Mesenchymal stem cell (in vitro differentiated cells and primary cell): Measurements from ENCODE around the gene INO80C.

Experiments used
- DNase-seq: peaks from one replicate; pipeline ENCODE4 v3.0.0-alpha.2; 2013
- H2AFZ ChIP-seq: one replicate; pipeline ENCODE4 v1.6.1; 2013; ENCODE audit warnings: low read depth, mild to moderate bottlenecking, control low read depth, inconsistent platforms, low read length, moderate library complexity
- H2AK5ac ChIP-seq: 2 replicates; pipeline ENCODE4 v1.6.1; 2013; ENCODE audit warnings: low read length, moderate library complexity, mild to moderate bottlenecking, inconsistent platforms; ENCODE audit not compliant: severe bottlenecking
- H2BK120ac ChIP-seq: one replicate; pipeline ENCODE4 v1.6.1; 2013; ENCODE audit warnings: low read depth, mild to moderate bottlenecking, inconsistent platforms, low read length, moderate library complexity
- H2BK12ac ChIP-seq, 2 experiments: one replicate each; pipeline ENCODE4 v1.6.1; 2013; ENCODE audit warnings: inconsistent platforms in 2 of 2, low read length in 2 of 2, mild to moderate bottlenecking in 2 of 2, moderate library complexity in 2 of 2, control low read depth in 1 of 2
- H2BK15ac ChIP-seq: one replicate; pipeline ENCODE4 v1.6.1; 2013; ENCODE audit warnings: mild to moderate bottlenecking, low read depth, inconsistent platforms; ENCODE audit not compliant: poor library complexity, severe bottlenecking
- H2BK5ac ChIP-seq: 2 replicates; pipeline ENCODE4 v1.6.1; 2013; ENCODE audit warnings: low read depth, mild to moderate bottlenecking, low read length, control low read depth, inconsistent platforms; ENCODE audit not compliant: poor library complexity, severe bottlenecking
- H3K14ac ChIP-seq, 2 experiments: one replicate each; pipeline ENCODE4 v1.6.1; 2013; ENCODE audit warnings: inconsistent platforms in 2 of 2, low read length in 2 of 2, control low read depth in 1 of 2, mild to moderate bottlenecking in 1 of 2, moderate library complexity in 1 of 2
- H3K18ac ChIP-seq, 2 experiments: one replicate each; pipeline ENCODE4 v1.6.1; 2013; ENCODE audit warnings: inconsistent platforms in 2 of 2, low read length in 2 of 2, control low read depth in 1 of 2, low read depth in 1 of 2, mild to moderate bottlenecking in 1 of 2
- H3K23ac ChIP-seq, 2 experiments: one replicate each; pipeline ENCODE4 v1.6.1; 2013; ENCODE audit warnings: inconsistent platforms in 2 of 2, low read length in 2 of 2, mild to moderate bottlenecking in 2 of 2, moderate library complexity in 2 of 2, control low read depth in 1 of 2
- H3K27ac ChIP-seq: 2 replicates; pipeline ENCODE4 v1.5.1; 2013; ENCODE audit warnings: mild to moderate bottlenecking, moderate library complexity, low read length, control low read depth, inconsistent platforms; ENCODE audit not compliant: poor library complexity, severe bottlenecking
- H3K27me3 ChIP-seq, 2 experiments: 2 replicates each; pipeline versions ENCODE4 v1.6.1 to v1.7.0; 2013; ENCODE audit warnings: low read length in 2 of 2, mild to moderate bottlenecking in 2 of 2, moderate library complexity in 2 of 2, control low read depth in 1 of 2, inconsistent platforms in 1 of 2; ENCODE audit not compliant: control insufficient read depth in 1 of 2, insufficient read depth in 1 of 2
- H3K36me3 ChIP-seq, 2 experiments: 2 replicates each; pipeline versions ENCODE4 v1.6.1 to v1.7.0; 2013; ENCODE audit warnings: low read length in 2 of 2, control low read depth in 1 of 2, inconsistent platforms in 1 of 2, low read depth in 1 of 2, mild to moderate bottlenecking in 1 of 2; ENCODE audit not compliant: insufficient read depth in 2 of 2, control insufficient read depth in 1 of 2
- H3K4ac ChIP-seq, 2 experiments: one replicate each; pipeline ENCODE4 v1.6.1; 2013; ENCODE audit warnings: inconsistent platforms in 2 of 2, low read length in 2 of 2, mild to moderate bottlenecking in 2 of 2, moderate library complexity in 2 of 2, control low read depth in 1 of 2, low read depth in 1 of 2
- H3K4me1 ChIP-seq: 2 replicates; pipeline ENCODE4 v1.6.1; 2013; ENCODE audit warnings: low read depth, low read length, control low read depth; ENCODE audit not compliant: control insufficient read depth, insufficient read depth
- H3K4me2 ChIP-seq: 2 replicates; pipeline ENCODE4 v1.6.1; 2013; ENCODE audit warnings: low read length, mild to moderate bottlenecking, inconsistent platforms; ENCODE audit not compliant: poor library complexity, severe bottlenecking
- H3K4me3 ChIP-seq, 2 experiments: 2 replicates each; pipeline versions ENCODE4 v1.5.1 to v1.7.0; 2013; ENCODE audit warnings: low read length in 2 of 2, mild to moderate bottlenecking in 2 of 2, control low read depth in 1 of 2, low read depth in 1 of 2; ENCODE audit not compliant: insufficient read depth in 1 of 2
- H3K79me1 ChIP-seq: replicated peaks from 2 replicates; pipeline ENCODE4 v1.6.1; 2013; ENCODE audit warnings: mild to moderate bottlenecking, control low read depth, low read length, inconsistent platforms; ENCODE audit not compliant: poor library complexity, severe bottlenecking
- H3K9ac ChIP-seq: 2 replicates; pipeline ENCODE4 v1.7.0; 2013; ENCODE audit warnings: mild to moderate bottlenecking, low read length, moderate library complexity
- H3K9me3 ChIP-seq: 2 replicates; pipeline ENCODE4 v1.7.0; 2013; ENCODE audit warnings: mild to moderate bottlenecking, low read length; ENCODE audit not compliant: control insufficient read depth
- H4K8ac ChIP-seq: one replicate; pipeline ENCODE4 v1.6.1; 2013; ENCODE audit warnings: inconsistent platforms, mild to moderate bottlenecking, low read length, moderate library complexity
- H4K91ac ChIP-seq: one replicate; pipeline ENCODE4 v1.6.1; 2013; ENCODE audit warnings: mild to moderate bottlenecking, low read length, inconsistent platforms
- WGBS: methylation state at CpG from one replicate; pipeline ENCODE4 v1.1.7; 2013; ENCODE audit warnings: mixed read lengths; 5-methylcytosine and 5-hydroxymethylcytosine counted together

Gene INO80C

DNA sequence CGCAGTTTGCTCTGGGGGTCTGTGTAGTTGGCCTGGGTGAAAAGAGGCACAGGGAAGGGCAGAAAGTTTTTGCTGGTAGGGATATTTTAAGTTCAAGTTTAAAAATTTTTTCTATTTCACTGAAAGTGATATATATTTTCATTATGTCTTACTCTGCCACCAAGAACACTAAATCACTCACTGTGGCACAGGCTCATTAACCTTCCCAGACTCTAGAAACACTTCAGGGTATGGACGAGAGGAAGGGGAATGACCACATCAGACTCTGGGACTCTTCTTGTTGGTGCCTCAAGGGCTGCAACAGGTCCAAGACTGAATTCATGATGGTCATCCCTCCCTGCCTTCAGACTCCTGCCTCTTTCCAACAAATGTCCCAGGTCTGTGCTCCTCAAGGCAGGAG is 29.0 kb downstream of the INO80C start:
- Histone ChIP-seq H2BK5ac (no peak overlapping the region), H3K36me3 (peaks cover 11 to 32% of the 10 kb centered on the region in 2 experiments), H3K4me1 (no peaks in the 10 kb centered on the region), H2BK15ac (no peak overlapping the region), H2AFZ (no peak overlapping the region), H3K9me3 (no peaks in the 10 kb centered on the region), H3K18ac (no peak overlapping the region), H3K9ac (no peak overlapping the region), H3K4me2 (no peak overlapping the region), H4K8ac (no peak overlapping the region), H2AK5ac (no peak overlapping the region), H3K23ac (no peak overlapping the region), H3K27ac (no peak overlapping the region), H4K91ac (no peak overlapping the region), H3K79me1 (peaks cover 18% of the 10 kb centered on the region), H3K14ac (no peak overlapping the region), H2BK120ac (no peak overlapping the region), H3K4me3 (no peak overlapping the region), H3K4ac (no peak overlapping the region), H2BK12ac (peak overlapping the region in 1 of 2 experiments; percentile 46), H3K27me3 (no peaks in the 10 kb centered on the region)
- no peak for DNase-seq
- 88% methylated on average over 1 of the region's 2 CpGs for WGBS

DNA sequence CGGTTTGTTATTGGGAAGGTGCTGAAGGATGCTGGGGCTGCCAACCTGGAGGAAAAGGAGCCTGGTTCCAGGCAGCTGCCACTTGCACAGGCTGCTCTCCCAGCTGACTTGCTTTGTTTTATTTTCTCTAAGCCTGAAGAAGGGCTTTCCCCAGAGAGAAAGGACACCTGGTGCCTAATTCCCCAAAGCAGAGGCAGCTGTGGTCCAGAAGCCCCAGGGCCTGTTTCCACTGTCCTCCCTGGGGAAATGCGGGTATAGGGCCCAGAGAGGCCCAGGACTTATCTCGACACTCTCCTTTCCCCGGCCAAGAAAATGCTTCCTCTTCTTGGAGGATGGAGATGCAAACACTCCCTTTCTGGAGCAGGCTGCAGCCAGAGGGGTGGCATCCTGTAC is 30.1 kb downstream of the INO80C start:
- Histone ChIP-seq H2BK15ac (no peak overlapping the region), H3K23ac (peak overlapping the region in 1 of 2 experiments; percentile 85), H3K36me3 (peaks cover 7 to 27% of the 10 kb centered on the region in 2 experiments), H3K9ac (no peak overlapping the region), H2BK120ac (no peak overlapping the region), H2BK12ac (peak overlapping the region in 1 of 2 experiments; percentile 57), H3K79me1 (peaks cover 12% of the 10 kb centered on the region), H2AFZ (no peak overlapping the region), H3K4ac (no peak overlapping the region), H3K18ac (no peak overlapping the region), H3K9me3 (no peaks in the 10 kb centered on the region), H3K4me3 (no peak overlapping the region), H4K91ac (no peak overlapping the region), H3K27ac (no peak overlapping the region), H3K4me1 (peaks cover 3% of the 10 kb centered on the region), H3K14ac (no peak overlapping the region), H4K8ac (no peak overlapping the region), H2AK5ac (no peak overlapping the region), H3K27me3 (no peaks in the 10 kb centered on the region), H2BK5ac (no peak overlapping the region), H3K4me2 (no peak overlapping the region)
- DNase-seq, result no peak
- 96% methylated on average over 4 of the region's 4 CpGs for WGBS

DNA sequence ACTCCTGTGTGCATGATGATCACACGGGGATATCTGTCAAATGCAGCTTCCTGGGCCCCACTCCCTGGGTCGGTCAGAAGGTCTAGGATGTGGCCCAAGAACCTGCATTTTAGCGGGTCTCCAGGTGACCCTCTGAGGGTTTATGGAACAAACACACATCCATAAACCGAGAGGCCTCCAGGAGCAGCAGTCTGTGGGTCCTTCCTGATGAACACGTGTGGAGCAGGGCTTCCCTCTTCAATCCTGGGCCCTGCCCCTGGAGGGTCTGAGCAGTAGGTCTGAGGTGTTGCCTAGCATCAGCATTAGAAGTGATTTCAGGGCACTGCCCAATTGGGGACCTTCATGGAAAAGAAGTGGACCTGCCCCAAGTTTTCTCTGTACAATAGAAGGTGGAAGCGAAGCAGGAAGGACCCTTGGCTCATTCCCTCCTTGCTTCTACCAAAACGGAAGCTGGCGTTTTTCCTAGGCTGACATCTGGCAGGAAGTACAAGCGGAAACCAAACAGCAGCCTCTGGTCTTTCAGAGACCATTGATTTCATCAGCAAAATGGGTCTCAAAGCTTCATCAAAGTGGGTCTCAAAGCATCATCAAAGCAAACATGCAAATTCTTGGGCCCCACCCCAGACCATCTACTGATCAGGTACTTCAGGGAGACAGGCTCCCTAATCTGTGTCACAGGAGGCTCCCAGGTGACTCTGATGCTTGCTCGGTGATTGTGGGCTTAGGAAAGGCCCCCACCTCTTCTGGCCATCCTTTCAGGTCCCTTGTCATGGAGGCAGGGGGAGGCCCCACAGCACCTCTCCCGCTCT is 30.7 kb downstream of the INO80C start:
- peaks cover 12% of the 10 kb centered on the region for H3K79me1 ChIP-seq
- no peak overlapping the region for H3K4ac ChIP-seq
- no peaks in the 10 kb centered on the region for H3K27me3 ChIP-seq
- H3K14ac ChIP-seq, result no peak overlapping the region
- H2BK12ac ChIP-seq, result peak overlapping the region; percentile 23 to 57
- peaks cover 6 to 27% of the 10 kb centered on the region in 2 experiments for H3K36me3 ChIP-seq
- H3K18ac ChIP-seq, result no peak overlapping the region
- H4K91ac ChIP-seq, result no peak overlapping the region
- no peak overlapping the region for H2AFZ ChIP-seq
- H3K23ac ChIP-seq, result no peak overlapping the region
- no peaks in the 10 kb centered on the region for H3K9me3 ChIP-seq
- H3K27ac ChIP-seq, result no peak overlapping the region
- H2BK15ac ChIP-seq, result no peak overlapping the region
- H2BK5ac ChIP-seq, result no peak overlapping the region
- no peak overlapping the region for H3K4me2 ChIP-seq
- H3K4me3 ChIP-seq, result no peak overlapping the region
- H4K8ac ChIP-seq, result no peak overlapping the region
- DNase-seq, result no peak
- H3K9ac ChIP-seq, result no peak overlapping the region
- no peak overlapping the region for H2AK5ac ChIP-seq
- WGBS, result 96% methylated on average over 11 of the region's 11 CpGs
- peaks cover 3% of the 10 kb centered on the region for H3K4me1 ChIP-seq
- H2BK120ac ChIP-seq, result no peak overlapping the region

DNA sequence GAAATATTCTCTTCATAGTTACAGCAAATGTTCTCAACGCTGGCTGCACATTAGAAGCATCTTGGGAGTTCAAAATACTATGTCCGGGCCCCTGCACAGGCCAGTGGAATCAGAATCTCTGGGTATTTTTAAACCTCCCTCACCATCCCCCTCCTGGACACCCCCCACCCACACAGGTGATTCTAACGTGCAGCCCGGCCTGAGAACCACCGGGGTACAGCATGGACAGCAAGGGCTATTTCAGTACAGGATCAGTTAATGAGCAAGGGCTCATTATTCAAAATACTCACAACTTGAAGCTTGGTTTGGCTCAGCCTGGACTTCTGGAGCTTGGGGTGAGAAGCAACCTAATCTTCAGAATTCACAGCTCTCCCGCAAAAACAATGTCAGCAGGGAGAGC is 31.4 kb downstream of the INO80C start:
- no peaks in the 10 kb centered on the region for H3K9me3 ChIP-seq
- H3K4me1 ChIP-seq, result peaks cover 4% of the 10 kb centered on the region
- H2BK15ac ChIP-seq, result no peak overlapping the region
- no peak overlapping the region for H4K8ac ChIP-seq
- H2AK5ac ChIP-seq, result no peak overlapping the region
- H2BK12ac ChIP-seq, result peak overlapping the region in 1 of 2 experiments; percentile 23
- H3K23ac ChIP-seq, result no peak overlapping the region
- no peak overlapping the region for H2BK120ac ChIP-seq
- H3K79me1 ChIP-seq, result peaks cover 12% of the 10 kb centered on the region
- 94% methylated on average over 6 of the region's 6 CpGs for WGBS
- no peak overlapping the region for H3K18ac ChIP-seq
- H3K9ac ChIP-seq, result no peak overlapping the region
- H3K14ac ChIP-seq, result no peak overlapping the region
- no peaks in the 10 kb centered on the region for H3K27me3 ChIP-seq
- peaks cover 6 to 27% of the 10 kb centered on the region in 2 experiments for H3K36me3 ChIP-seq
- no peak overlapping the region for H3K4ac ChIP-seq
- H3K27ac ChIP-seq, result no peak overlapping the region
- no peak overlapping the region for H3K4me3 ChIP-seq
- no peak overlapping the region for H4K91ac ChIP-seq
- no peak overlapping the region for H2AFZ ChIP-seq
- no peak overlapping the region for H3K4me2 ChIP-seq
- no peak overlapping the region for H2BK5ac ChIP-seq
- DNase-seq, result no peak
